Activated T-helper 1 cell treated with Interleukin-2 at 50 U/mL for 16 hours (primary cell): ENCODE data around the gene GXYLT2.

Experiments used
- DNase-seq: peaks from one replicate; pipeline ENCODE4 v3.0.0-alpha.2; 2020; ENCODE audit warnings: low read depth

The GXYLT2 gene

DNA sequence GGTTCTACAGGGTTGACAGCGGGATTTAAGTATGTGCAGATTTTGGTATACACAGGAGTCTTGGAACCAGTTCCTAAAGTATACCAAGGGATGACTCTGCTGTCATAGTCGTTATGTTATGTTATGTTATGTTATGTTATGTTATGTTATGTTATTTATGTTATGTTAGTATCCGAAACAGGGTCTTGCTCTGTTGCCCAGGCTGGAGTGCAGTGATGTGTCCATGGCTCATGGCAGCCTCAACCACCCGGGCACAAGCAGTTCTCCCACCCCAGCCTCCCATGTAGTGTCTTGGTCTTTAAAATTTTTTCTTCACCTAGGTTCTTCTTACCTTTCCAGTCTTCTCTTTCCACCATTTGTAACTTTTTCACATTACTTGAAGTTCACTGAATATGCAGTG lies 130.5 kb downstream of the GXYLT2 start:
- DNase-seq = no peak

DNA sequence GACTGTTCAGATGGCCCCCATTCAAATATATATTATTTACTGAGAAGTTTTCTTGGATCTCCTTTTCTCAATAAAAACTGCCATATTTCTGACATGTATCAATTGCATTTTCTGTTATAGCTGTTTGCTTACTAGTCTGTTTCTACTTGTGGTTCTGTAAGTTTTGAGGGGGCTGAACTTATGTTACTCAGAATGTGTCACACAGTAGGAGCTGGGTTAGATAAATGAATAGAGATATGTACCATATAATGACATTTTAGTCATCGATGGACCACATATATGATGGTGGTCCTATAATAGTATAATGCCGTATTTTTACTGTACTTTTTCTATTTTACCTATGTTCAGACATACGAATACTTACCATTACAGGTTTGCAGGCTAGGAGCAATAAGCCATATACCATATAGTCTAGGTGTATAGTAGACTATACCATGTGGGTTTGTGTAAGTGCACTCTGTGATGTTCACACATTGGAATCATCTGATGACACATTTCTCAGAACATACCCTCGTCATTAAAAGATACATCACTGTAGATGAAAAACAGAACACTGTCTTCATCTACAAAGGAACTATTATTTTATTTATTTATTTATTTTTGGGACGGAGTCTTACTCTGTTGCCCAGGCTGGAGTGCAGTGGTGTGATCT lies 131.1 kb downstream of the GXYLT2 start:
- DNase-seq = no peak

- no peak for DNase-seq
Observed at GRCh38 chr3:73021301-73021835, 133.5 kb downstream of the GXYLT2 start.

DNA sequence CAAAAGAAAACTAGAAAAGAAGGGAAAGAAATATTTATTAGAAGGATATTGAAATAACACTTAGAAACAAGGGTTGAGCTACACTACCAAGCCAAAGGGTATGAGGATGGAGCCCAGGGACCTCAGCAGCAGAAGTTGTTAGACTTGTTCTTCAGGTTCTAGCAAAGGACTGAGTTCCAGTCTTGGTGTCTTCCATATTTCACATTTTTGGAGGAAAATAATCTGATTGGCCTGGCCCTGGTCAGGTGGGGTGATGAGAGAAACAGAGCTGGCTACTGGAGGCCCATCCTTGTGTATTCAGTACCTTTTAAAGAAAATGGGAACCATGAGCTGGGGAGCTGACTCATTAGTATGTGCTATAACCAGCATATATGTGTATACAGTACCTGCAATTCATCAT lies 137.0 kb downstream of the GXYLT2 start:
- no peak for DNase-seq

GRCh38 chr3:73026111-73026759 lies 138.4 kb downstream of the GXYLT2 start:
- DNase-seq = no peak
